ENCODE results near the gene MAPK10. TPM values are rescaled to one million over a fixed set of nuclear protein-coding genes. Genes with fewer than 3 reads are reported as not detected.

MAPK10 gene
- 92.6 TPM for total RNA-seq (ENCODE audit: unreplicated experiment)
- long read RNA-seq, full-length matches to known transcripts: 12 of 22 reads
- long read RNA-seq, partial matches to known transcripts: 1 of 22 reads
- long read RNA-seq, other reads (novel, unspliced or antisense): 9 of 22 reads

GRCh38 chr4:86359944-86360478 lies at the start of gene MAPK10:
MAPK10 (minus strand) TSS chr4:86360053.
- Mint-ChIP-seq H3K4me3 (ENCODE audit: unreplicated experiment) (peak within 1 kb of the TSS; percentile 93), H3K9me3 (ENCODE audit: unreplicated experiment) (peaks cover 10% of the 10 kb centered on the region), H3K27me3 (ENCODE audit: unreplicated experiment) (peaks cover 7% of the 10 kb centered on the region), H3K27ac (ENCODE audit: unreplicated experiment) (peak within 1 kb of the TSS; percentile 98), H3K4me1 (ENCODE audit: low read depth, unreplicated experiment) (peaks cover 34% of the 10 kb centered on the region), H3K36me3 (ENCODE audit: unreplicated experiment) (no peaks in the 10 kb centered on the region)
- TF ChIP-seq CTCF (IDR thresholded peaks at IDR 0.05; ENCODE audit: partially characterized antibody, unreplicated experiment): no peak
- DNase-seq: peak; percentile 74

DNA sequence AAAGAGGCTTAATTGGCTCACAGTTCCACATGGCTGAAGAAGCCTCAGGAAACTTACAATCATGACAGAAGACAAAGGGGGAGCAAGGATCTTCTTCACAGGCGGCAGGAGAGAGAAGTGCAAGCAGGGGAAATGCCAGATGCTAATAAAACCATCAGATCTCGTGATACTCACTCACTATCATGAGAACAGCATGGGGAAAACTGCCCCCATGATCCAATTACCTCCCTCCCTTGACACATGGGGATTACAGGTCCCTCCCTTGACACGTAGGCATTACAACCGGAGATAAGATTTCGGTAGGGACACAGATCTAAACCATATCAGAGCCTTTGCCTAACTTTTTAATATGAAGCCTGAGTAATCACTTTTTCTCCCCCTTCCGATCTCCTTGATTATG lies 43.7 kb upstream of the MAPK10 start:
- Mint-ChIP-seq H3K9me3 (ENCODE audit: unreplicated experiment) (peaks cover 2% of the 10 kb centered on the region), H3K27ac (ENCODE audit: unreplicated experiment) (no peak overlapping the region), H3K4me1 (ENCODE audit: low read depth, unreplicated experiment) (peaks cover 3% of the 10 kb centered on the region), H3K27me3 (ENCODE audit: unreplicated experiment) (no peaks in the 10 kb centered on the region), H3K36me3 (ENCODE audit: unreplicated experiment) (no peaks in the 10 kb centered on the region), H3K4me3 (ENCODE audit: unreplicated experiment) (no peak overlapping the region)
- TF ChIP-seq CTCF (IDR thresholded peaks at IDR 0.05; ENCODE audit: partially characterized antibody, unreplicated experiment): no peak
- DNase-seq: no peak

- no peak for DNase-seq
- H3K27ac Mint-ChIP-seq (ENCODE audit: unreplicated experiment): no peak overlapping the region
- no peaks in the 10 kb centered on the region for H3K27me3 Mint-ChIP-seq (ENCODE audit: unreplicated experiment)
- H3K4me3 Mint-ChIP-seq (ENCODE audit: unreplicated experiment): no peak overlapping the region
- no peaks in the 10 kb centered on the region for H3K9me3 Mint-ChIP-seq (ENCODE audit: unreplicated experiment)
- H3K4me1 Mint-ChIP-seq (ENCODE audit: low read depth, unreplicated experiment): peaks cover 3% of the 10 kb centered on the region
- H3K36me3 Mint-ChIP-seq (ENCODE audit: unreplicated experiment): no peaks in the 10 kb centered on the region
- no peak for TF ChIP-seq CTCF (IDR thresholded peaks at IDR 0.05; ENCODE audit: partially characterized antibody, unreplicated experiment)
Observed at GRCh38 chr4:86401826-86402225, 42.0 kb upstream of the MAPK10 start.

GRCh38 chr4:86400216-86400615 lies 40.4 kb upstream of the MAPK10 start:
- Mint-ChIP-seq H3K4me1 (ENCODE audit: low read depth, unreplicated experiment) (peaks cover 3% of the 10 kb centered on the region), H3K9me3 (ENCODE audit: unreplicated experiment) (no peaks in the 10 kb centered on the region), H3K4me3 (ENCODE audit: unreplicated experiment) (no peak overlapping the region), H3K27ac (ENCODE audit: unreplicated experiment) (no peak overlapping the region), H3K27me3 (ENCODE audit: unreplicated experiment) (no peaks in the 10 kb centered on the region), H3K36me3 (ENCODE audit: unreplicated experiment) (no peaks in the 10 kb centered on the region)
- no peak for TF ChIP-seq CTCF (IDR thresholded peaks at IDR 0.05; ENCODE audit: partially characterized antibody, unreplicated experiment)
- no peak for DNase-seq

GRCh38 chr4:86398187-86398586 lies 38.3 kb upstream of the MAPK10 start:
- H3K4me3 Mint-ChIP-seq (ENCODE audit: unreplicated experiment): no peak overlapping the region

More at GRCh38 chr4:86398187-86398586, 38.3 kb upstream of the MAPK10 start:
- no peak for TF ChIP-seq CTCF (IDR thresholded peaks at IDR 0.05; ENCODE audit: partially characterized antibody, unreplicated experiment)
- Mint-ChIP-seq H3K36me3 (ENCODE audit: unreplicated experiment) (no peaks in the 10 kb centered on the region), H3K4me1 (ENCODE audit: low read depth, unreplicated experiment) (no peaks in the 10 kb centered on the region), H3K27me3 (ENCODE audit: unreplicated experiment) (no peaks in the 10 kb centered on the region), H3K27ac (ENCODE audit: unreplicated experiment) (no peak overlapping the region), H3K9me3 (ENCODE audit: unreplicated experiment) (no peaks in the 10 kb centered on the region)
- no peak for DNase-seq

Measured in glutamatergic neuron (in vitro differentiated cells).